ENCODE measurements around the gene CCR2. TPM values are rescaled to one million over a fixed set of nuclear protein-coding genes. Genes with fewer than 3 reads are reported as not detected.

The CCR2 gene
- polyA plus RNA-seq, 3 donors = 20.5 to 181 (median 145) TPM

DNA sequence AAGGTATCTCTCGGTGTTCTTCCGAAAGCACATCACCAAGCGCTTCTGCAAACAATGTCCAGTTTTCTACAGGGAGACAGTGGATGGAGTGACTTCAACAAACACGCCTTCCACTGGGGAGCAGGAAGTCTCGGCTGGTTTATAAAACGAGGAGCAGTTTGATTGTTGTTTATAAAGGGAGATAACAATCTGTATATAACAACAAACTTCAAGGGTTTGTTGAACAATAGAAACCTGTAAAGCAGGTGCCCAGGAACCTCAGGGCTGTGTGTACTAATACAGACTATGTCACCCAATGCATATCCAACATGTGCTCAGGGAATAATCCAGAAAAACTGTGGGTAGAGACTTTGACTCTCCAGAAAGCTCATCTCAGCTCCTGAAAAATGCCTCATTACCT, 4.6 kb downstream of the CCR2 start:
- H3K27me3 Mint-ChIP-seq (ENCODE audit: low read depth in 3 of 3) = peaks cover 0 to 3% (median 0%) of the 10 kb centered on the region in 3 donors
- no peaks in the 10 kb centered on the region for H3K9me3 Mint-ChIP-seq
- H2AFZ ChIP-seq (ENCODE audit: insufficient read depth, low read depth, low read length, poor library complexity, severe bottlenecking) = no peak overlapping the region
- H3K36me3 ChIP-seq (replicated peaks in 1 of 2; ENCODE audit: control insufficient read depth in 1 of 2, insufficient read depth in 2 of 2, low read length in 2 of 2) = peaks cover 42 to 44% of the 10 kb centered on the region in 2 donors
- H3K4me1 ChIP-seq (ENCODE audit: control insufficient read depth in 1 of 2, insufficient read depth in 2 of 2, low read length in 2 of 2) = peaks cover 68 to 95% of the 10 kb centered on the region in 2 donors
- no peak for DNase-seq
- peaks cover 50 to 51% of the 10 kb centered on the region in 2 donors for H3K36me3 Mint-ChIP-seq
- peaks cover 80% of the 10 kb centered on the region for H3K79me2 ChIP-seq (ENCODE audit: insufficient read depth, low read length)
- H3K27me3 ChIP-seq (ENCODE audit: control insufficient read depth in 2 of 2, insufficient read depth in 2 of 2, low read length in 2 of 2) = no peaks in the 10 kb centered on the region
- TF ChIP-seq, protein P1, sequence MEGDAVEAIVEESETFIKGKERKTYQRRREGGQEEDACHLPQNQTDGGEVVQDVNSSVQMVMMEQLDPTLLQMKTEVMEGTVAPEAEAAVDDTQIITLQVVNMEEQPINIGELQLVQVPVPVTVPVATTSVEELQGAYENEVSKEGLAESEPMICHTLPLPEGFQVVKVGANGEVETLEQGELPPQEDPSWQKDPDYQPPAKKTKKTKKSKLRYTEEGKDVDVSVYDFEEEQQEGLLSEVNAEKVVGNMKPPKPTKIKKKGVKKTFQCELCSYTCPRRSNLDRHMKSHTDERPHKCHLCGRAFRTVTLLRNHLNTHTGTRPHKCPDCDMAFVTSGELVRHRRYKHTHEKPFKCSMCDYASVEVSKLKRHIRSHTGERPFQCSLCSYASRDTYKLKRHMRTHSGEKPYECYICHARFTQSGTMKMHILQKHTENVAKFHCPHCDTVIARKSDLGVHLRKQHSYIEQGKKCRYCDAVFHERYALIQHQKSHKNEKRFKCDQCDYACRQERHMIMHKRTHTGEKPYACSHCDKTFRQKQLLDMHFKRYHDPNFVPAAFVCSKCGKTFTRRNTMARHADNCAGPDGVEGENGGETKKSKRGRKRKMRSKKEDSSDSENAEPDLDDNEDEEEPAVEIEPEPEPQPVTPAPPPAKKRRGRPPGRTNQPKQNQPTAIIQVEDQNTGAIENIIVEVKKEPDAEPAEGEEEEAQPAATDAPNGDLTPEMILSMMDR (IDR thresholded peaks at IDR 0.05) = no peak
- H3K4me3 Mint-ChIP-seq = peak overlapping the region; percentile 59 to 99
- peak overlapping the region; percentile 19 to 88 for H3K27ac ChIP-seq (ENCODE audit: low read depth in 1 of 2, low read length in 2 of 2)
- peak overlapping the region; percentile 24 to 92 (median 29) for H3K4me3 ChIP-seq (replicated peaks in 1 of 3; ENCODE audit: low read depth in 2 of 3, low read length in 3 of 3)
- intact Hi-C loops (cut with micrococcal nuclease) = loop anchor here in 1 of 2 donors (5.0 kb wide), 1 partner anchor 36 kb away; no protein-coding TSS in a partner anchor
- H3K27ac Mint-ChIP-seq = peak overlapping the region; percentile 74 to 96 (median 92)
- WGBS (ENCODE audit: insufficient coverage) = no CpG with 5 or more reads among the region's 6 CpGs
- H3K9ac ChIP-seq (ENCODE audit: insufficient read depth, low read length, poor library complexity, severe bottlenecking) = peak overlapping the region; percentile 2
- H3K4me1 Mint-ChIP-seq = peaks cover 93% of the 10 kb centered on the region
- peak overlapping the region; percentile 96 for H3K4me2 ChIP-seq (replicated peaks; ENCODE audit: extremely low read depth, low read length, poor library complexity, severe bottlenecking)
- H4K20me1 ChIP-seq (ENCODE audit: insufficient read depth, low read length) = peaks cover 16% of the 10 kb centered on the region
- no peaks in the 10 kb centered on the region for H3K9me3 ChIP-seq (replicated peaks in 1 of 2; ENCODE audit: control insufficient read depth in 1 of 2, insufficient read depth in 1 of 2, low read length in 2 of 2)

DNA sequence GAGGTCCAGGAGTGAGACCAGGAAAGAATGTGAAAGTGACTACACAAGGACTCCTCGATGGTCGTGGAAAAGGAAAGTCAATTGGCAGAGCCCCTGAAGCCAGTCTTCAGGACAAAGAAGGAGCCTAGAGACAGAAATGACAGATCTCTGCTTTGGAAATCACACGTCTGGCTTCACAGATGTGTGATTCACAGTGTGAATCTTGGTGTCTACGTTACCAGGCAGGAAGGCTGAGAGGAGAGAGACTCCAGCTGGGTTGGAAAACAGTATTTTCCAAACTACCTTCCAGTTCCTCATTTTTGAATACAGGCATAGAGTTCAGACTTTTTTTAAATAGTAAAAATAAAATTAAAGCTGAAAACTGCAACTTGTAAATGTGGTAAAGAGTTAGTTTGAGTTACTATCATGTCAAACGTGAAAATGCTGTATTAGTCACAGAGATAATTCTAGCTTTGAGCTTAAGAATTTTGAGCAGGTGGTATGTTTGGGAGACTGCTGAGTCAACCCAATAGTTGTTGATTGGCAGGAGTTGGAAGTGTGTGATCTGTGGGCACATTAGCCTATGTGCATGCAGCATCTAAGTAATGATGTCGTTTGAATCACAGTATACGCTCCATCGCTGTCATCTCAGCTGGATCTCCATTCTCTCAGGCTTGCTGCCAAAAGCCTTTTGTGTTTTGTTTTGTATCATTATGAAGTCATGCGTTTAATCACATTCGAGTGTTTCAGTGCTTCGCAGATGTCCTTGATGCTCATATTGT, 6.0 kb downstream of the CCR2 start:
- no peaks in the 10 kb centered on the region for H3K27me3 ChIP-seq (ENCODE audit: control insufficient read depth in 2 of 2, insufficient read depth in 2 of 2, low read length in 2 of 2)
- TF ChIP-seq, protein P1 (IDR thresholded peaks at IDR 0.05) = no peak
- H3K9ac ChIP-seq (ENCODE audit: insufficient read depth, low read length, poor library complexity, severe bottlenecking) = peak overlapping the region; percentile 2
- no peaks in the 10 kb centered on the region for H3K9me3 ChIP-seq (replicated peaks in 1 of 2; ENCODE audit: control insufficient read depth in 1 of 2, insufficient read depth in 1 of 2, low read length in 2 of 2)
- H3K36me3 Mint-ChIP-seq = peaks cover 50 to 51% of the 10 kb centered on the region in 2 donors
- peaks cover 42 to 44% of the 10 kb centered on the region in 2 donors for H3K36me3 ChIP-seq (replicated peaks in 1 of 2; ENCODE audit: control insufficient read depth in 1 of 2, insufficient read depth in 2 of 2, low read length in 2 of 2)
- intact Hi-C loops (cut with micrococcal nuclease) = loop anchor here (5.0 kb wide), 3 partner anchors 38 to 138 kb away; no protein-coding TSS in a partner anchor
- H4K20me1 ChIP-seq (ENCODE audit: insufficient read depth, low read length) = peaks cover 16% of the 10 kb centered on the region
- H3K27me3 Mint-ChIP-seq (ENCODE audit: low read depth in 3 of 3) = no peaks in the 10 kb centered on the region
- peaks cover 69 to 85% of the 10 kb centered on the region in 2 donors for H3K4me1 ChIP-seq (ENCODE audit: control insufficient read depth in 1 of 2, insufficient read depth in 2 of 2, low read length in 2 of 2)
- peaks cover 66% of the 10 kb centered on the region for H3K79me2 ChIP-seq (ENCODE audit: insufficient read depth, low read length)
- peak overlapping the region; percentile 60 to 84 for H3K4me3 Mint-ChIP-seq
- peaks cover 89% of the 10 kb centered on the region for H3K4me1 Mint-ChIP-seq
- peak overlapping the region; percentile 5 to 92 (median 26) for H3K4me3 ChIP-seq (replicated peaks in 1 of 3; ENCODE audit: low read depth in 2 of 3, low read length in 3 of 3)
- peak overlapping the region; percentile 40 to 88 for H3K27ac ChIP-seq (ENCODE audit: low read depth in 1 of 2, low read length in 2 of 2)
- no peak overlapping the region for H2AFZ ChIP-seq (ENCODE audit: insufficient read depth, low read depth, low read length, poor library complexity, severe bottlenecking)
- no peaks in the 10 kb centered on the region for H3K9me3 Mint-ChIP-seq
- WGBS (ENCODE audit: insufficient coverage) = 23% methylated on average over 4 of the region's 11 CpGs
- DNase-seq = peak in 2 of 3 donors; percentile 59 to 62
- H3K4me2 ChIP-seq (replicated peaks; ENCODE audit: extremely low read depth, low read length, poor library complexity, severe bottlenecking) = peak overlapping the region; percentile 96
- H3K27ac Mint-ChIP-seq = peak overlapping the region; percentile 90 to 96 (median 92)

Data from CD14-positive monocyte (primary cell).